ENCODE data around the gene RASD1. TPM values are rescaled to one million over a fixed set of nuclear protein-coding genes. Genes with fewer than 3 reads are reported as not detected.

Gene RASD1
- total RNA-seq, 1 experiment from 2014 or later = 11.0 TPM

- intact Hi-C loops (cut with micrococcal nuclease; ENCODE audit: unreplicated experiment) = loop anchor here (1.0 kb wide), 1 partner anchor 28 kb away; no protein-coding TSS in a partner anchor
- CTCF ChIA-PET = interaction anchor here (0.7 kb wide), 1 partner anchor 9 kb away, joined by 3 read pairs; no protein-coding TSS in a partner anchor
- no TSS peak for BruUV-seq (replicated peaks)
Observed at GRCh38 chr17:17508646-17509591, 12.7 kb upstream of the RASD1 start.

GRCh38 chr17:17508019-17508535, 11.9 kb upstream of the RASD1 start:
- Mint-ChIP-seq H3K9me3 (ENCODE audit: unreplicated experiment) (no peaks in the 10 kb centered on the region), H3K27me3 (ENCODE audit: insufficient read depth, unreplicated experiment) (no peaks in the 10 kb centered on the region), H3K4me1 (ENCODE audit: low read depth, unreplicated experiment) (no peaks in the 10 kb centered on the region), H3K36me3 (ENCODE audit: insufficient read depth, unreplicated experiment) (peaks cover 5% of the 10 kb centered on the region), H3K27ac (ENCODE audit: unreplicated experiment) (no peak overlapping the region), H3K4me3 (ENCODE audit: unreplicated experiment) (no peak overlapping the region)
- TF ChIP-seq CTCF (IDR thresholded peaks at IDR 0.05; ENCODE audit: insufficient read depth in 1 of 2, low read depth in 1 of 2, low read length in 1 of 2, severe bottlenecking in 1 of 2, unreplicated experiment in 1 of 2) = no peak
- CTCF ChIA-PET = no interaction called here
- BruUV-seq (replicated peaks) = no TSS peak
- Histone ChIP-seq H3K36me3 (ENCODE audit: control insufficient read depth, insufficient read depth, low read length) (no peaks in the 10 kb centered on the region), H3K27me3 (replicated peaks; ENCODE audit: control insufficient read depth, insufficient read depth, low read length) (no peaks in the 10 kb centered on the region), H3K9me3 (no peaks in the 10 kb centered on the region), H3K4me1 (no peaks in the 10 kb centered on the region), H3K4me3 (ENCODE audit: low read depth, low read length) (no peak overlapping the region)
- POLR2A ChIA-PET = no interaction called here
- intact Hi-C loops (cut with micrococcal nuclease; ENCODE audit: unreplicated experiment) = loop anchor here (1.0 kb wide), 1 partner anchor 29 kb away; no protein-coding TSS in a partner anchor
- DNase-seq = no peak

More at GRCh38 chr17:17508646-17509591, 12.7 kb upstream of the RASD1 start:
- H3K27me3 ChIP-seq (replicated peaks; ENCODE audit: control insufficient read depth, insufficient read depth, low read length) = no peaks in the 10 kb centered on the region
- no peak for DNase-seq
- H3K36me3 Mint-ChIP-seq (ENCODE audit: insufficient read depth, unreplicated experiment) = no peaks in the 10 kb centered on the region
- POLR2A ChIA-PET = interaction anchor here (1.2 kb wide), 1 partner anchor 12 kb away, joined by 4 read pairs; no protein-coding TSS in a partner anchor
- H3K27me3 Mint-ChIP-seq (ENCODE audit: insufficient read depth, unreplicated experiment) = no peaks in the 10 kb centered on the region
- H3K4me1 Mint-ChIP-seq (ENCODE audit: low read depth, unreplicated experiment) = no peaks in the 10 kb centered on the region
- H3K4me1 ChIP-seq = no peaks in the 10 kb centered on the region
- H3K4me3 Mint-ChIP-seq (ENCODE audit: unreplicated experiment) = no peak overlapping the region
- H3K27ac Mint-ChIP-seq (ENCODE audit: unreplicated experiment) = peak overlapping the region; percentile 66
- no peaks in the 10 kb centered on the region for H3K9me3 ChIP-seq
- no peaks in the 10 kb centered on the region for H3K36me3 ChIP-seq (ENCODE audit: control insufficient read depth, insufficient read depth, low read length)
- H3K4me3 ChIP-seq (ENCODE audit: low read depth, low read length) = no peak overlapping the region
- no peak for TF ChIP-seq CTCF (IDR thresholded peaks at IDR 0.05; ENCODE audit: insufficient read depth in 1 of 2, low read depth in 1 of 2, low read length in 1 of 2, severe bottlenecking in 1 of 2, unreplicated experiment in 1 of 2)
- H3K9me3 Mint-ChIP-seq (ENCODE audit: unreplicated experiment) = no peaks in the 10 kb centered on the region

DNA sequence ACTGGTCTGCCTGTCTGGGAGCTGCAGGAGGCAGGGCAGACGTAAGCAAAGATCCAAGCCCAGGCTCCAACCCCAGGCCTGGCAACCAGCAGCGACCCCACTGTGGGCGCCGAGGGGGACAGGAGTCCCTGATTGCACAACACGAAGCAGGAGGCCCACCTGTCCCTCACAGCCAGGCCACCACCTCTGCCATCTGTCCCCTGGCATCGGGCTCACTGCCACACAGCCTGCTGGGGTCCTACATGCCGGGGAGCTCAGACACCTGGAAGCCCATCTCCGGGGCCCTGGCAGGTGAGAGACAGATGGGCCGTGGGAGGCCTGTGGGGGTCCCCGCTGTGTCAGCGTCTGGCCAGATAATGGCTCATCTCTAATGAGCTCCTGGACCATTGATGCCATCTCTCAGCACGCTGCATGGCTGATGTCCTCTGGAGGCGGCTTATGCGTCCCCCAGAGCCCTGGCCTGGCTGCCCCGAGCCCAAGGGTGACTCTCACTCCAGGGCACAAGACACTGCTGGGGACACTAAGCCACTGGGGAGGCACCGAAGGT, 11.3 kb upstream of the RASD1 start:
- H3K4me3 ChIP-seq (ENCODE audit: low read depth, low read length) = no peak overlapping the region
- Mint-ChIP-seq H3K27ac (ENCODE audit: unreplicated experiment) (no peak overlapping the region), H3K36me3 (ENCODE audit: insufficient read depth, unreplicated experiment) (peaks cover 6% of the 10 kb centered on the region), H3K4me3 (ENCODE audit: unreplicated experiment) (no peak overlapping the region), H3K27me3 (ENCODE audit: insufficient read depth, unreplicated experiment) (no peaks in the 10 kb centered on the region), H3K9me3 (ENCODE audit: unreplicated experiment) (no peaks in the 10 kb centered on the region), H3K4me1 (ENCODE audit: low read depth, unreplicated experiment) (no peaks in the 10 kb centered on the region)
- intact Hi-C loops (cut with micrococcal nuclease; ENCODE audit: unreplicated experiment) = loop anchor here (1.0 kb wide), 1 partner anchor 30 kb away; no protein-coding TSS in a partner anchor
- DNase-seq = no peak
- H3K9me3 ChIP-seq = no peaks in the 10 kb centered on the region
- ChIA-PET POLR2A (no interaction called here), CTCF (no interaction called here)
- no TSS peak for BruUV-seq (replicated peaks)
- no peaks in the 10 kb centered on the region for H3K4me1 ChIP-seq
- no peak for TF ChIP-seq CTCF (IDR thresholded peaks at IDR 0.05; ENCODE audit: insufficient read depth in 1 of 2, low read depth in 1 of 2, low read length in 1 of 2, severe bottlenecking in 1 of 2, unreplicated experiment in 1 of 2)
- H3K27me3 ChIP-seq (replicated peaks; ENCODE audit: control insufficient read depth, insufficient read depth, low read length) = no peaks in the 10 kb centered on the region
- H3K36me3 ChIP-seq (ENCODE audit: control insufficient read depth, insufficient read depth, low read length) = no peaks in the 10 kb centered on the region
